HG03520 (cell line): ENCODE data around the gene SLC49A3.
"Not testable (repeated sequence)": the region's sequence is repeated elsewhere in the genome, so short reads cannot be mapped to it uniquely, and the experiment has no call there.

Experiments used
- ATAC-seq: cut with Tn5 transposase; IDR thresholded peaks from one replicate; pipeline ENCODE4 v1.9.1; 2021; ENCODE audit warnings: mild to moderate bottlenecking, moderate library complexity; ENCODE audit not compliant: unreplicated experiment

SLC49A3 gene

GRCh38 chr4:681736-682451 lies 7.1 kb downstream of the SLC49A3 start:
- ATAC-seq, result no peak

GRCh38 chr4:680928-681645 lies 7.9 kb downstream of the SLC49A3 start:
- peak; percentile 26 for ATAC-seq

DNA sequence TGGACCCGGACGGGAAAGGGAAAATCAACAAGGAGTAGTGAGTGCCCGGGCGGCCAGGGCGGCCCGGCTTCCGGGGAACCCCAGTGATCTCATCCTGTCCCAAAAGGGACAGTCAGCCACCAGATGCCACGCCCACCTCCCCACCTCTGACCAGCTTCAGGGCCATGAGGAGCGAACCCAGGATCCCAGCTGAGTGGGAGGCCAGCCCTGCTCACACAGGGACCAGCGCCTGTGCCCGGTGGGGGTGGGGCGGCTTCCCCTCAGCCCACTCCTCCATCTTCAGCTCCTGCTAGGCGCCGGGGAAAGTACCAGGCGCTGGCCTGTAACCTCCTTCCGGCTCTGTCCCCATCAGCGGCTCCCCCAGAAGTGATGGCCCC lies 8.4 kb downstream of the SLC49A3 start:
- ATAC-seq, result no peak

DNA sequence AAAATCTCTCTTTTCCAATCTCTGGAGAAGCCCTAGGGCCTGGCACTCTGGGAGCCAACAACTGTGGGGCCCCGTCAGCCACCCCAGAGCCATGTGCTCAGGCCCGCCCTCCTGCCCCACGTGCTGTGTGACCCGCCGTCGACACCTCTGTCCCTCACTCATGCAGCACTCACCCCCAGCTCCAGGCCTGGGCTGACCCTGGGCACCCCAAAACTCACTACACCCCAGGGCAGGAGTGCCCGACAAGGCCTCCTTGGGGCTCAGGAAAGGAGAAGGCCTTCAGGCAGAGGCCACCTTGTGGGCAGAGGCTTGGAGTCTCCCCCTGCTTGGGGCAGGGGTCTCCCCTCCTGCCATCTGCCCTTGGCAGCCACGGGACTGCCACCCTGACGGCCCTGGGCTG lies 8.9 kb downstream of the SLC49A3 start:
- ATAC-seq, result no peak

DNA sequence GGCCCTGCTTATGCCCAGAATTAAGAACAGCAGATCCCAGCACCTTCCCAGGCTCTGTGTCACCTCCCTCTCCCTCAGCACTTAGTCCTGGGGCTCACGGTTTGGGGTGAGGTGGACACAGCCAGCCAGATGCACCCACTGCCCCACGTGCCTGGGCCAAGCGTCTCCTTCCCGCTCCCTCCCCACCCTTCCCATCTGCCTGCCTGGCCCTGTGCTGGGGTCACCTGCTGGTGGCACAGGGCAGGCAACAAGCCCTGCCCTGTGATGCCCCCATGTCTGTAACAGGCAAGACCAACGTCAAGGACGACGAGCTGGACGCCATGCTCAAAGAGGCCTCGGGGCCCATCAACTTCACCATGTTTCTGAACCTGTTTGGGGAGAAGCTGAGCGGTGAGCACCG lies 9.3 kb downstream of the SLC49A3 start:
- no peak for ATAC-seq

DNA sequence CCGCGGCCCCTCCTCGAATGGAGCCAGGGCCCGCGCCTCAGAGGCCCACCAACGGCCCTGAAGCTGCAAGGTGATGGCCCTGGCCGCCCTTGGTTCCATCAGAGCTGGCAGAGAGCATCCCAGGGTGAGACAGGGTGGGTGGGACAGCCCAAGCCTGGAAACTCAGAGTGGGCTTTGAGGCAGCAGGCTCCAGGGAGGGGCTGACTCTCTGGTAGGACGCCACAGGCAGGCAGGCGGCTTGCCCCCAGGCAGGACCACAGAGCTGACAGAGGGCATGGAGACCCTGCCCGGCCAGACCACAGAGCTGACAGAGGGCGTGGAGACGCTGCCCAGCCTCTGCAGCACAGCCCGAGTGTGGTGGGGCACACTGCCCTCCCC lies 9.9 kb downstream of the SLC49A3 start:
- no peak for ATAC-seq

- ATAC-seq, result no peak
Observed at GRCh38 chr4:678331-679103, 10.4 kb downstream of the SLC49A3 start.

GRCh38 chr4:677431-678293 lies 11.3 kb downstream of the SLC49A3 start:
- ATAC-seq, result no peak

DNA sequence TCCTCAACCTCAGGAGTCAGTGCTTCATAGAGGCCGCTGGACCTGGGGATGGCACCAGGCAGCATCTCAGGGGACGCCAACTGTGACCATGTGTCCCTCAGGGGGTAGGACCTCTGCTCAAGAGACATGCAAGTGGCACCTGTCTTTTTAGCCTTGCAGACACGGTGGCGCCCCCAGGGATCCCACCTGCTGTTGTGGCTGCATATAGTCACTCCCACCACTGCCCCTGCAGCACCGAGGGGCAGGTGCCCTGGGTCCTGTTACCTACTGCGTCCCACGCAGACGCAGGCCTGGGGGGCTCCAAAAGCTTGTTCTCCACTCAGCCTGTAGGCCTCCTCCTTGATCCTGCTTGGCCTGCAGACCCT lies 12.1 kb downstream of the SLC49A3 start:
- no peak for ATAC-seq

DNA sequence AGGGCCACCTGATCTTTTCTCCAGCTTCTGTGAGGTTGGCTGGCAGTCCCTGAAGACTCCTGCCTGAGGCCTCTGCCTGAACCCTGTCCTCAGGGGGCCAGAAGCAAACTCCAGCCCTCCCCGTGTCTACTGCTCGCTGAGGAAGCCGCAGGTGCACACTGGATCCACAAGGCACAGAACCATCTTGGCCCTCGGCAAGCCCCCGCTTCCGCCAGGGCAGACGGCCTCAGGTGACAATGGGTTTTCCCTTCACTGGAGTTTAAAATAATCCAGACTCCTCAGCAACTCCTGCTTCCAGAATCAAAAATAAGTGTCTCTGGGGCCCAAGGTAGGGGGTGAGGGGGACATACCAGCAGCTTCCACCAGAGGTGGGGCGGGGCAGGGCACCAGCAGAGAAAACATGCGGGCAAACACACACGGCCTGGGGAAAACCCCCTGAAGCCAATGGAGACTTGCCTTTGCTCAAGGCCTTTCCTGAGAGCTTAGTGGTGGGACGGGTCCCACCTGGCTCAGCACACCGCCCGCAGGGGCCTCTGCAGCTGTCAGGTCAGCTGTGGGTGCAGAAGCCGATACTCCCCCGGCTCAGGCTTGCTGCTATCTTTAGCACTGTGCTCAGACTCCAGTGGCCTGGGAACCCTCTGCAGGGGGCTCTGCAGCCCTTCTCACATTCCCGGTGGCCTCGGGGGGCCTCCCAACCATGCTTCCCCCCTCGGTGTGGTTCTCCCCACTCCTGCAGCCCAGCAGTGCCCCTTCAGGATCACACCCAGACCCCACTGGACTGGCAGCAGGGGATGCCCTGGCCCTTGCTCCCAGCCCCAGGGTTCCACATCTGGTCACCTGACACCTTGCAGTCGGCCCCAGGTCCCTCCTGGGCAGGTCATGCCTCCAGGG lies 12.7 kb downstream of the SLC49A3 start:
- ATAC-seq, result peak; percentile 20

DNA sequence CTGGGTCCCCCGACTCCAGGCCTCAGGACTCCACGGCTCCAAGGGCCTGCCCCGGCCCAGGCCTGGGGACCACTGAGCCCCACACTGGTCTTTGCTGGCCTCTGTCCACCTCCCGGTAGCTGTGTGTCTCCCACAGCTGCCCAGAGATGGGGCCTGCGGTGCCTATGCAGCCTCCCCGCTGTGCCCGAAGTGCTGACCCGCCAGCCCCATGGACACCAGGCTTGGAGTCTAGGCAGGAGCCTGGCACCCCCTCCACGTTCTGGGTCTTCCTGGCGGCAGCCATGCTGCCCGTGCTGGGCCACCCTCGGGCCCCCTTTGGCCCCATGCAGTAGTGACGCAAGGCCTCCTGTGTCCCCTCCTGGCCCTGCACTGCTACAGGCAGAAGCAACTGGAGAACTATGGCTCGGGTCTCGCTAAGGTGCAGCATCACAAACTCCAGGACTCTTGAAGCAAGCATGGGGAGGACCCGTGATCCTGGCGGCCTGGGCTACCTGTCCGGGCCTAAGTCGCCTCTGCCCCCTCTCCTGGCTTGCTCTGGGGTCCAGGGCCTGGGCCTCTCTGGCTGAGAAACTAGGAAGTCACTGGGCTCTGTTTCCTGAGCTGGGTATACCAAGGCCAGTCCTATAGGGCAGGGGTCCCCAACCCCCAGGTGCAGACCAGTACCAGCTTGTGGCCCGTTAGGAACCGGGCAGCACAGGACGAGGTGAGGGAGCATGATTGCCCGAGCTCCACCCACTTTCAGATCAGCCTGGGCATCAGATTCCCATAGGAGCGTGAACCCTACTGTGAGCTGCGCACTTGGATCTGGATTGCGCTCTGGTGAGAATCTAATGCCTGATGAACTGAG lies 13.7 kb downstream of the SLC49A3 start:
- ATAC-seq, result no peak

DNA sequence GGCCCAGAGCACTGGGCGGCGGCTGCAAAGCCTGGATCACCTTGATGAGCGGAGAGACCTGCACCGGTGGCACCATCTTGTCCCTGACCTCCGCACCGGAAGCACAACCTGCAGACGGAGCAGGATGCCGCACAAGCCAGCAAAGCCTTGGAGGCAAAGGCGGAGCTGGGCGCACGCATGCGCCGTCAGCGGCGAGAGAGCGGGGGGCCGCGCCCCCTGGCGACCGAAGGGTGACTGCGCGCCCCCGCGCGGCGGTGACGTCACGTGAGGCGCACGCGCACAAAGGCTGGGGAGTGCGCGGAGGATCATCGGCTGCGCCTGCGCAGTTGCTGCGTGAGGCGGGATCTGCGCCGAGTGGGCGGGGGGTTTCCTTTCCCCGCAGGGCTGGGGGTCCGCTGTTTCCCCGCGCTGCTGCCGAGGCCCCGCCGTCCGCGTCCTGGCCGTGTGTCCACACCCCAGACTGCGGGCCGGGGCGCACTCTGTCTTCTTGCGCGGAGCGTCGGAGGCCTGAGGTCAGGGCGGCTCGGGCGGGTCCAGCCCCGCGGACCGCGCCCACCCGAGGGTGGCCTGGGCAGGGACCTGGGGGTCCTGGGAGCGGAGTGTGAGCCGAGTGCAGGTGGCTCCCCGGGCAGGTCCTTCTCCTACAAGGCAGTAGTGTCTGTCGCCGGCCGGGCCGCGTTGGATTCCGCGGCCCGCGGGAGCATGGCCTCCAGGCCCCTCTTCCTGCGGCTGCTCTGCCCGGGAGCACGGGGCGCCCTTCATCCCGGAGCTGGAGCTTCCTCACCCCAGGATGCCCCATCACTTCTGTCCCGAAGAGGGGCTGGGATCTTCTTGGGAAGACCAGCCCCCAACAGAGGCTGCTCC lies 14.5 kb downstream of the SLC49A3 start, which contains the start of the genes ATP5ME and MYL5:
TSS of gene ATP5ME (minus strand) at position 105 of the 864 bp plus-strand sequence. CDS start at position 76, 29 bp downstream.
TSS of gene MYL5 (plus strand) at position 371 of the 864 bp plus-strand sequence. CDS start 3,485 bp downstream, outside the sequence.
- peak; percentile 75 for ATAC-seq

DNA sequence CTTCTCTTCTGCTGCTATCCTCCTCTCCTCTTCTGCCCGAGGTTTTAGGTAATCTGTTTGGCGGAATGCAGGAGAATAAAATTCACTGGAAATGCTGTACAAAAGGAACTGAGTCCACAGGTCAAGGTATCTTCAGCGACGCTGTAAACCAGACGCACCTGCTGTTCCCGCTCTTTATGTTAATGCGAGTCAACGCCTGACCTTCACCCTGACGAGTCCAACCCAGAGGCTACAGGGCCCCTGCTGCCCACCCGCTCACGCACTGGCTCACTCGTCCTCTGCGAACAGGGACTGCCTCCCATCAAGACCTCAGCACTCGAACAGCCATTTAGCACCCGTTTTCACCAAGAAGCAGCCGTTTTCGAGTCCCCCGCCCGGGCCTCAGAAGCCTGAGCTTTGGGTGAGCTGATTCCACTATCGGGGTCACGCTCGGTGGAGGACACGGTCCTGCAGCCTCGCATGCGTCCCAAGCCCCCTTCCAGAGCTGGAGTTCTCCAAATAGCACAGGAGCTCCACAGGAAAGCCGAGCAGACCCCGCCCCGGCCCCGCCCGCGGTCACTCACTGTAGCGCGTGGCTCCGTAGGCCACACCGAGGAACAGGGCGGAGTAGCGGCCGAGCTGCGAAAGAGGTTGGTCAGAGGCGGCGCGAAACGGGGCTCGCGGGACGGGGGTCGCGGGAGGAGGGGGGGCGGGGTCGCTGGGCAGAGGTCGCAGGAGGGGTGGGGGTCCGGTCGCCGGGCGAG lies 15.4 kb downstream of the SLC49A3 start:
- ATAC-seq, result no peak

- ATAC-seq, result no peak
Observed at GRCh38 chr4:671769-672168, 17.2 kb downstream of the SLC49A3 start.

DNA sequence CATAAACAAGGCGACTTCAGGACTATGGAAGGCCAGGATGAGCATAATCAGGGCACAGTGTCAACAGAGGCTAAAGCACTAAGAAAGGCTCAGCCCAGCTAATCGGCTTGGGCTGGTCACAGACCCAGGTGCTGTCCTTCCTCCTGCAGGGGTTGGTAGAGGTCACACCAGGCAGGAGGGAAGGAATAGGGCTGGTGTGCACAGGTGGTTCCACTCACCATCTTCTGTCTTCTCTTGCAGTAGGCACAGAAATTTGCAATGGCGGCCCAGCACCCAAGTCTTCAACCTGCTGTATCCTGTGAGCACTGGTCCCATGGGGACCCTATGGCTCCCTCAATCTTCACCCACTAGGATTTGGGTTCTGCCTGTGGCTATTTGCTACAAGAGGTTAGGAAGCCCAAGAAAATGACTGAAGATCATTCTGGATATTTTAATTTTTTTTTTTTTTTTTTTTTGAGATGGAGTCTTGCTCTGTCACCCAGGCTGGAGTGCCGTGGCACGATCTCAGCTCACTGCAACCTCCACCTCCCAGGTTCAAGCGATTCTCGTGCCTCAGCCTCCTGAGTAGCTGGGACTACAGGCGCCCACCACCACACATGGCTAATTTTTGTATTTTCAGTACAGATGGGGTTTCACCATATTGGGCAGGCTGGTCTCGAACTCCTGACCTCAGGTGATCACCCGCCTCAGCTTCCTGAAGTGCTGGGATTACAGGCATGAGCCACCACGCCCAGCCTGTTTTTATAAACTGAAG lies 19.0 kb downstream of the SLC49A3 start:
- ATAC-seq, result not testable (repeated sequence)

DNA sequence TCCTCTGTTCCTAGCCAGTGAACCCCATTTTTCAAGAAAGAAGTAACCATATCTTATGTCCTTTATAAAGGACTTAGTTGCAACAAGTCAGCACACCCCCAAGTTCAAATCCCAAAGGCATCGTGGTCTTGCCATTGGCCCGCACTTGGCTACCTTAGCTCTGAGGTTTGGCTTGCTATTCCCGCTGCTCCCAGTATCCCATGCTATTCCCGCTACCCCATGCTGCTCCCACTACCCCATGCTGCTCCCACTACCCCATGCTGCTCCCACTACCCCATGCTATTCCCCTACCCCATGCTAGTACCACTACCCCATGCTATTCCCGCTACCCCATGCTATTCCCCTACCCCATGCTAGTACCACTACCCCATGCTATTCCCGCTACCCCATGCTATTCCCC lies 20.7 kb downstream of the SLC49A3 start:
- not testable (repeated sequence) for ATAC-seq
